A549 (cell line): ENCODE measurements around the gene RRBP1.

Experiments
- BHLHE40 ChIP-seq: IDR thresholded peaks from 2 replicates; pipeline ENCODE4 v1.6.1; 2012; ENCODE audit warnings: low read depth, low read length, inconsistent platforms
- ESRRA ChIP-seq: fragments of 150-350 bp; IDR thresholded peaks from 2 replicates; pipeline ENCODE4 v1.6.1; 2014; ENCODE audit warnings: mild to moderate bottlenecking, low read length, borderline replicate concordance
- KDM1A ChIP-seq: fragments of 200-600 bp; sonication (generic); IDR thresholded peaks from 2 replicates; pipeline ENCODE4 v1.6.1; 2016; ENCODE audit warnings: low read depth, mild to moderate bottlenecking
- MAFK ChIP-seq: fragments of 450-650 bp; IDR thresholded peaks from 2 replicates; pipeline ENCODE4 v1.6.1; 2014; ENCODE audit not compliant: partially characterized antibody
- PHF8 ChIP-seq: fragments of 200-600 bp; sonication (generic); IDR thresholded peaks from 2 replicates; pipeline ENCODE4 v1.6.1; 2016; ENCODE audit warnings: low read depth, mild to moderate bottlenecking, antibody characterized with exemption, moderate library complexity, borderline replicate concordance
- POLR2A ChIP-seq: IDR thresholded peaks from 2 replicates; pipeline ENCODE4 v1.6.1; 2012; ENCODE audit warnings: mild to moderate bottlenecking, low read length
- ZNF302 ChIP-seq: fragments of 250-450 bp; sonication (Bioruptor Pico); IDR thresholded peaks from 2 replicates; pipeline ENCODE4 v1.9.0; 2021; ENCODE audit warnings: inconsistent platforms, mild to moderate bottlenecking, moderate library complexity
- TF ChIP-seq, protein P1 (sequence below): fragments of >200 bp; sonication (Bioruptor Twin); formaldehyde crosslinking; IDR thresholded peaks from 3 replicates; pipeline ENCODE4 v1.5.1; 2016

DNA sequence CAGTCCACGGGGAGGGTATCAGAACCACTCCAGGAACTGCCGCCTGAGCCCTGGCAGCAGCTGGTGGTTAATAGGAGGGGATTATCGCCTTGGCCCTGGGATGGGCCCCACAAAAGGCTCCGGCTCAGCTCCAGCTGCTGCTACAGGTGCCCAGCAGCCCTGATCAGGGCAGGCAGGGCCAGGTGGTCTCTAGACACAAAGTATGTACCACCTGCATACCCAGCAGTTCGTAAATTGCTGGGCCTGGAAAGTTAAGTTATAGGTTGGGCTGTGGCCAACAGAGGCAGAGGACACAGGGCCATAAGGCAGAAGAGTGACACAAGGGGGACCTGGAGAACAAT lies 35.1 kb downstream of the RRBP1 start:
- no peak for TF ChIP-seq POLR2A
- TF ChIP-seq ZNF302 (CRISPR knock-in tag): no peak
- TF ChIP-seq, protein P1, sequence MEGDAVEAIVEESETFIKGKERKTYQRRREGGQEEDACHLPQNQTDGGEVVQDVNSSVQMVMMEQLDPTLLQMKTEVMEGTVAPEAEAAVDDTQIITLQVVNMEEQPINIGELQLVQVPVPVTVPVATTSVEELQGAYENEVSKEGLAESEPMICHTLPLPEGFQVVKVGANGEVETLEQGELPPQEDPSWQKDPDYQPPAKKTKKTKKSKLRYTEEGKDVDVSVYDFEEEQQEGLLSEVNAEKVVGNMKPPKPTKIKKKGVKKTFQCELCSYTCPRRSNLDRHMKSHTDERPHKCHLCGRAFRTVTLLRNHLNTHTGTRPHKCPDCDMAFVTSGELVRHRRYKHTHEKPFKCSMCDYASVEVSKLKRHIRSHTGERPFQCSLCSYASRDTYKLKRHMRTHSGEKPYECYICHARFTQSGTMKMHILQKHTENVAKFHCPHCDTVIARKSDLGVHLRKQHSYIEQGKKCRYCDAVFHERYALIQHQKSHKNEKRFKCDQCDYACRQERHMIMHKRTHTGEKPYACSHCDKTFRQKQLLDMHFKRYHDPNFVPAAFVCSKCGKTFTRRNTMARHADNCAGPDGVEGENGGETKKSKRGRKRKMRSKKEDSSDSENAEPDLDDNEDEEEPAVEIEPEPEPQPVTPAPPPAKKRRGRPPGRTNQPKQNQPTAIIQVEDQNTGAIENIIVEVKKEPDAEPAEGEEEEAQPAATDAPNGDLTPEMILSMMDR: no peak
- no peak for TF ChIP-seq KDM1A
- no peak for TF ChIP-seq ESRRA
- no peak for TF ChIP-seq BHLHE40
- TF ChIP-seq MAFK: no peak
- TF ChIP-seq PHF8: no peak
